ENCODE data around the gene PHIP.

The PHIP gene

DNA sequence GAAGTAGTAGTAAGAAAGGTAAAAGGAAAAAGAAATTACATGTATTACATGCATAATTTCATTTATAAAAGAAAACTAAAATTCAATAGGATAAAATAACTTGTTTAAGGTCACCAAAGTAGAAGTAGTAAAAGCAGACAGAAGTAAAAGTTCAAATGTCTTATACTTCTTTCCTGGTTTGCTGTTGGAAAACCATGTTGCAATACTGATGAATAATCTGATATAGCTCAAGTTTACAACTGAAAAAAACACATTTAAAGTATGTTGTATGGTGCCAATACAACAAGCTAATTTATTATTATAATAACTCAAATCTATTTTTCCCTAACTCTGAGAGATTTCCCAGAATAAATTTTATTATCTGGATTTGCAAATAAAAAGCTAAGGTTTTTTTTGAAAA lies 78.3 kb downstream of the PHIP start:
- Histone ChIP-seq H3K4me3 (IDR thresholded peaks at IDR 0.05; ENCODE audit: insufficient read depth, low read depth, low read length) (no peak overlapping the region), H3K27me3 (ENCODE audit: insufficient read depth, low read depth) (no peaks in the 10 kb centered on the region), H4K20me1 (ENCODE audit: insufficient read depth) (no peaks in the 10 kb centered on the region), H2AFZ (ENCODE audit: low read depth) (no peak overlapping the region), H3K4me2 (no peak overlapping the region), H3K27ac (no peak overlapping the region), H3K36me3 (ENCODE audit: insufficient read depth) (no peaks in the 10 kb centered on the region; the same call in 1 of the 2 replicates), H3K4me1 (ENCODE audit: low read depth, poor library complexity, severe bottlenecking) (no peaks in the 10 kb centered on the region), H3K9ac (no peak overlapping the region), H3K79me2 (ENCODE audit: insufficient read depth, low read depth) (no peaks in the 10 kb centered on the region)
- no peak for TF ChIP-seq CTCF (conservative IDR thresholded peaks at IDR 0.05; ENCODE audit: low read depth, low read length)

DNA sequence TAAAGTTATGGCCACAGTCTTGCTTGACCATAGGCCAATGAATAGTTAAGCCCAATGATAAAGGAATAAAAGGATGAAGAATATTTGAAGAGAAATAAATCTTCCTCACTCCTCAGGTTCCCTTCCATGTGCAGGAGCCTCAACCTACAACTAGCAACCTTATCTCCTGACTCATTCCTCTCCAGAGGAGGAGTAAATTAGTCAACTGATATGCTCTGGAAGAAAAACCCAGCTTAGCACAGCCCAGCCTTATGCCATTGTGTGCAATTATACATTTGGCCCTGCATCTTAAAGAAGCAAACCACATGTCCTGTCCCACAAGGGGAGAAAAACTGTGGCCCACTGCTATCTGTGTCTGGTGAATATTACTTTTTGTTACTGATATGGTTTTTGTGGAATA lies 82.1 kb downstream of the PHIP start:
- Histone ChIP-seq H3K27ac (no peak overlapping the region), H3K27me3 (ENCODE audit: insufficient read depth, low read depth) (no peaks in the 10 kb centered on the region), H2AFZ (ENCODE audit: low read depth) (no peak overlapping the region), H3K4me1 (ENCODE audit: low read depth, poor library complexity, severe bottlenecking) (no peaks in the 10 kb centered on the region), H3K36me3 (ENCODE audit: insufficient read depth) (no peaks in the 10 kb centered on the region; the same call in 1 of the 2 replicates), H3K9ac (no peak overlapping the region), H3K79me2 (ENCODE audit: insufficient read depth, low read depth) (no peaks in the 10 kb centered on the region), H3K4me2 (no peak overlapping the region), H3K4me3 (IDR thresholded peaks at IDR 0.05; ENCODE audit: insufficient read depth, low read depth, low read length) (no peak overlapping the region), H4K20me1 (ENCODE audit: insufficient read depth) (no peaks in the 10 kb centered on the region)
- TF ChIP-seq CTCF (conservative IDR thresholded peaks at IDR 0.05; ENCODE audit: low read depth, low read length): no peak

GRCh38 chr6:78995346-78995745 lies 82.7 kb downstream of the PHIP start:
- Histone ChIP-seq H3K4me3 (IDR thresholded peaks at IDR 0.05; ENCODE audit: insufficient read depth, low read depth, low read length) (no peak overlapping the region), H3K36me3 (ENCODE audit: insufficient read depth) (no peaks in the 10 kb centered on the region; the same call in 1 of the 2 replicates), H3K4me1 (ENCODE audit: low read depth, poor library complexity, severe bottlenecking) (no peaks in the 10 kb centered on the region), H3K79me2 (ENCODE audit: insufficient read depth, low read depth) (no peaks in the 10 kb centered on the region), H2AFZ (ENCODE audit: low read depth) (no peak overlapping the region), H4K20me1 (ENCODE audit: insufficient read depth) (no peaks in the 10 kb centered on the region), H3K4me2 (no peak overlapping the region), H3K9ac (no peak overlapping the region), H3K27ac (no peak overlapping the region), H3K27me3 (ENCODE audit: insufficient read depth, low read depth) (no peaks in the 10 kb centered on the region)
- TF ChIP-seq CTCF (conservative IDR thresholded peaks at IDR 0.05; ENCODE audit: low read depth, low read length): no peak

- TF ChIP-seq CTCF (conservative IDR thresholded peaks at IDR 0.05; ENCODE audit: low read depth, low read length): no peak
- Histone ChIP-seq H3K27ac (no peak overlapping the region), H3K4me2 (no peak overlapping the region), H3K4me3 (IDR thresholded peaks at IDR 0.05; ENCODE audit: insufficient read depth, low read depth, low read length) (no peak overlapping the region), H2AFZ (ENCODE audit: low read depth) (no peak overlapping the region), H3K36me3 (ENCODE audit: insufficient read depth) (no peaks in the 10 kb centered on the region; the same call in 1 of the 2 replicates), H3K4me1 (ENCODE audit: low read depth, poor library complexity, severe bottlenecking) (no peaks in the 10 kb centered on the region), H4K20me1 (ENCODE audit: insufficient read depth) (no peaks in the 10 kb centered on the region), H3K9ac (no peak overlapping the region), H3K27me3 (ENCODE audit: insufficient read depth, low read depth) (no peaks in the 10 kb centered on the region), H3K79me2 (ENCODE audit: insufficient read depth, low read depth) (no peaks in the 10 kb centered on the region)
Measured at GRCh38 chr6:78993955-78994354, 84.1 kb downstream of the PHIP start.

Data from KMS-11 (cell line).